SK-MEL-5 (cell line): ENCODE data around the gene RCAN1. TPM values are rescaled to one million over a fixed set of nuclear protein-coding genes. Genes with fewer than 3 reads are reported as not detected.

Experiments
- DNase-seq: peaks from one replicate; pipeline ENCODE4 v3.0.0-alpha.2; 2016; ENCODE audit warnings: low read depth, low spot score
- in situ Hi-C: cut with HindIII; loops from 2 replicates; pipeline ENCODE4 v1.10.0; 2016; ENCODE audit warnings: low sequenced_read_pairs, high pct_unique_total_duplicates, low pct_unique_long_range_greater_than_20kb
- polyA plus RNA-seq, 2 experiments: library from polyadenylated mRNA; depleted of rRNA; stranded (reverse); fragments of >200 nt; gene quantifications; 2 replicates each; pipeline ENCODE4 v1.2.3, GENCODE V29; 2015
- total RNA-seq: library from RNA; depleted of rRNA; stranded (reverse); fragments of >200 nt; shearing (Covaris generic); gene quantifications from 2 replicates; pipeline ENCODE4 v1.2.3, GENCODE V29; 2014; rRNA removed

The RCAN1 gene
- 47.8 and 55.0 TPM in 2 replicates for total RNA-seq
- 72.1 and 78.8 TPM in 2 replicates for polyA plus RNA-seq (2015; cell fraction: cytosol; rRNA removed)
- 48.0 and 49.4 TPM in 2 replicates for polyA plus RNA-seq (2015; cell fraction: nucleus; rRNA removed)

- DNase-seq, result peak; percentile 93
- in situ Hi-C loops, result no loop called here
Observed at GRCh38 chr21:34614628-34615486, at the start of gene RCAN1. RCAN1 (minus strand) TSS chr21:34615113; CDS start chr21:34615011, 102 bp downstream.

GRCh38 chr21:34661848-34662247 lies 46.9 kb upstream of the RCAN1 start:
- DNase-seq, result no peak
- in situ Hi-C loops, result no loop called here

- in situ Hi-C loops, result no loop called here
- no peak for DNase-seq
Observed at GRCh38 chr21:34653522-34653921, 38.6 kb upstream of the RCAN1 start.

- in situ Hi-C loops, result no loop called here
- no peak for DNase-seq
Observed at GRCh38 chr21:34651642-34652041, 36.7 kb upstream of the RCAN1 start.

- in situ Hi-C loops, result no loop called here
Observed at GRCh38 chr21:34650861-34651431, 36.0 kb upstream of the RCAN1 start.

GRCh38 chr21:34649400-34649799 lies 34.5 kb upstream of the RCAN1 start:
- no peak for DNase-seq
- in situ Hi-C loops, result no loop called here

More at GRCh38 chr21:34650861-34651431, 36.0 kb upstream of the RCAN1 start:
- DNase-seq, result no peak

GRCh38 chr21:34648739-34649297 lies 33.9 kb upstream of the RCAN1 start:
- in situ Hi-C loops, result no loop called here
- no peak for DNase-seq

- in situ Hi-C loops, result no loop called here
- DNase-seq, result no peak
Observed at GRCh38 chr21:34647555-34647954, 32.6 kb upstream of the RCAN1 start.

- in situ Hi-C loops, result no loop called here
Observed at GRCh38 chr21:34644825-34645224, 29.9 kb upstream of the RCAN1 start.

GRCh38 chr21:34642211-34643075 lies 27.5 kb upstream of the RCAN1 start:
- DNase-seq, result peak; percentile 43
- in situ Hi-C loops, result no loop called here

More at GRCh38 chr21:34644825-34645224, 29.9 kb upstream of the RCAN1 start:
- DNase-seq, result no peak

GRCh38 chr21:34640858-34641257 lies 25.9 kb upstream of the RCAN1 start:
- DNase-seq, result no peak
- in situ Hi-C loops, result no loop called here

- in situ Hi-C loops, result no loop called here
- DNase-seq, result no peak
Observed at GRCh38 chr21:34639882-34640788, 25.2 kb upstream of the RCAN1 start.

GRCh38 chr21:34639250-34639649 lies 24.3 kb upstream of the RCAN1 start:
- no peak for DNase-seq
- in situ Hi-C loops, result no loop called here

- DNase-seq, result peak; percentile 47
- in situ Hi-C loops, result no loop called here
Observed at GRCh38 chr21:34636961-34637360, 22.0 kb upstream of the RCAN1 start.

GRCh38 chr21:34635307-34635706 lies 20.4 kb upstream of the RCAN1 start:
- in situ Hi-C loops, result no loop called here
- DNase-seq, result peak; percentile 51

GRCh38 chr21:34632498-34632897 lies 17.6 kb upstream of the RCAN1 start:
- in situ Hi-C loops, result no loop called here
- DNase-seq, result no peak
